ENCODE data around the gene SYT10. TPM values are rescaled to one million over a fixed set of nuclear protein-coding genes. Genes with fewer than 3 reads are reported as not detected.
A peak's percentile ranks its signal among the peaks of the same experiment; 100 is the strongest.
"Not testable (repeated sequence)": the region's sequence is repeated elsewhere in the genome, so short reads cannot be mapped to it uniquely, and the experiment has no call there.

Gene SYT10
- total RNA-seq, 1 experiment from 2014 or later: not detected

DNA sequence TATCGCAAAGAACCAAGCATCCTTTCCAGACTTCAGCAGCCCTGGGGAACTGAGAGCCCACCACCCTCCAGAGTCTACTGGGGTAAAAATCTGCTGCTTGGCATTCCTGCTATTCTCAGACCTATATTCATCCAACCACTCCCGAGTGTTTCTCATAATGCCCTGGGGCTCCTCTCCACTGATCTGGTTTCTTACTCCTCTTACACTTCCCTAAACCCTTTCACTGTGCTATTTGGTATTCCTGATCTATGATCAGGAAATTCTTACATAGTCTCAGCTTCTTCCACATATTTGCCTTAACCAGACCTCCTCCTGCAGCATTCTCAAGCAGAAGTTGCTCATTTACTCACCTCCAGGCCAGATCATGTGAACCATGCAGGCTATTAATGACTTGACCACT lies 82.4 kb downstream of the SYT10 start:
- DNase-seq (ENCODE audit: low spot score): no peak

DNA sequence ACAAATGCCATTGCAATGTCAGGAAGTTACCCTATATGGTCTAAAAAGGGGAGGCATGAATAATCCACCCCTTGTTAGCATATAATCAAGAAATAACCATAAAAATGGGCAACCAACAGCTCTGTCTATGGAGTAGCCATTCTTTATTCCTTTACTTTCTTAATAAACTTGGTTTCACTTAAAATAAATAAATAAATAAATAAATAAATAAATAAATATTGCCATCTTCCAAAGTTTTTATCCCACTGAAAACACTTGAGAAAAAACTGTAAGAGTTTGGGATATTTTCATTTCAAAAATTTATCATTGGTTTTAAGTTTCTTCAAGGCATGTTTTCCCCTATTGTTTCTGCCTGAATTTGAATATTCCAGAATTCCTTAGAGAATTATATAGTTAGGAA lies 89.8 kb downstream of the SYT10 start:
- no peak for DNase-seq (ENCODE audit: low spot score)

DNA sequence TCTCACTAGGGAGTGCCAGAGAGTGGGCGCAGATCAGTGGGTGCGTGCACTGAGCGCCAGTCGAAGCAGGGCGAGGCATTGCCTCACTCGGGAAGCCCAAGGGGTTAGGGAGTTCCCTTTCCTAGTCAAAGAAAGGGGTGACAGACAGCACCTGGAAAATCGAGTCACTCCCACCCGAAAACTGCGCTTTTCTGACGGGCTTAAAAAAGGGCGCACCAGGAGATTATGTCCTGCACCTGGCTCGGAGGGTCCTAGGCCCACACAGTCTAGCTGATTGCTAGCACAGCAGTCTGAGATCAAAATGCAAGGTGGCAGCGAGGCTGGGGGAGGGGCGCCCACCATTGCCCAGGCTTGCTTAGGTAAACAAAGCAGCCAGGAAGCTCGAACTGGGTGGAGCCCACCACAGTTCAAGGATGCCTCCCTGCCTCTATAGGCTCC lies 107.6 kb downstream of the SYT10 start:
- DNase-seq (ENCODE audit: low spot score): not testable (repeated sequence)

GRCh38 chr12:33330940-33331339 lies 108.7 kb downstream of the SYT10 start:
- DNase-seq (ENCODE audit: low spot score): peak; percentile 23
